Nucleus accumbens (tissue), 56 donors: ENCODE measurements around the gene ANKRD11.
A peak's percentile ranks its signal among the peaks of the same experiment; 100 is the strongest.

Experiments used
- DNase-seq, 56 donors: peaks; one replicate each; lab custom pipeline; 2025; lab: John Stamatoyannopoulos, UW

ANKRD11 gene

GRCh38 chr16:89507214-89507833, 17.0 kb upstream of the ANKRD11 start:
- DNase-seq = peak in 12 of 56 donors; percentile 28 to 50 (median 40)

GRCh38 chr16:89506791-89507191, 16.4 kb upstream of the ANKRD11 start:
- peak in 3 of 56 donors; percentile 7 to 22 (median 14) for DNase-seq

- DNase-seq = no peak
These were observed 15.7 kb upstream of the ANKRD11 start for GRCh38 chr16:89506113-89506504.

GRCh38 chr16:89505204-89506112, 15.1 kb upstream of the ANKRD11 start:
- peak in 38 of 56 donors; percentile 6 to 55 (median 20) for DNase-seq

GRCh38 chr16:89504091-89504490, 13.7 kb upstream of the ANKRD11 start:
- no peak for DNase-seq

GRCh38 chr16:89502081-89502843, 11.9 kb upstream of the ANKRD11 start:
- no peak for DNase-seq

- no peak for DNase-seq
These were observed 9.4 kb upstream of the ANKRD11 start for GRCh38 chr16:89499767-89500166.

GRCh38 chr16:89498839-89499238, 8.5 kb upstream of the ANKRD11 start:
- DNase-seq = no peak

- no peak for DNase-seq
These were observed 4.8 kb upstream of the ANKRD11 start for GRCh38 chr16:89495121-89495520.

- DNase-seq = no peak
These were observed 3.4 kb upstream of the ANKRD11 start for GRCh38 chr16:89493776-89494175.

- no peak for DNase-seq
These were observed 1.8 kb upstream of the ANKRD11 start for GRCh38 chr16:89491974-89492687.

GRCh38 chr16:89491238-89491869, 993 bp upstream of the ANKRD11 start:
- DNase-seq = no peak

- DNase-seq = peak in 2 of 56 donors; percentile 35
These were observed 393 bp downstream of the ANKRD11 start for GRCh38 chr16:89489898-89490438.

GRCh38 chr16:89489040-89489897, 1.1 kb downstream of the ANKRD11 start:
- peak in 52 of 56 donors; percentile 12 to 80 (median 61) for DNase-seq

- no peak for DNase-seq
These were observed 4.6 kb downstream of the ANKRD11 start for GRCh38 chr16:89485701-89486246.

- no peak for DNase-seq
These were observed 5.3 kb downstream of the ANKRD11 start for GRCh38 chr16:89484923-89485679.

- no peak for DNase-seq
These were observed 6.3 kb downstream of the ANKRD11 start for GRCh38 chr16:89484041-89484501.
